GM12873 (cell line): Measurements from ENCODE around the gene MYH14.

Experiments
- CTCF ChIP-seq: IDR thresholded peaks from 2 replicates; pipeline ENCODE4 v1.5.1; 2012; ENCODE audit warnings: low read depth, mild to moderate bottlenecking, moderate library complexity, low read length, control low read depth; ENCODE audit not compliant: insufficient read depth; ENCODE audit errors: missing control alignments

The MYH14 gene

DNA sequence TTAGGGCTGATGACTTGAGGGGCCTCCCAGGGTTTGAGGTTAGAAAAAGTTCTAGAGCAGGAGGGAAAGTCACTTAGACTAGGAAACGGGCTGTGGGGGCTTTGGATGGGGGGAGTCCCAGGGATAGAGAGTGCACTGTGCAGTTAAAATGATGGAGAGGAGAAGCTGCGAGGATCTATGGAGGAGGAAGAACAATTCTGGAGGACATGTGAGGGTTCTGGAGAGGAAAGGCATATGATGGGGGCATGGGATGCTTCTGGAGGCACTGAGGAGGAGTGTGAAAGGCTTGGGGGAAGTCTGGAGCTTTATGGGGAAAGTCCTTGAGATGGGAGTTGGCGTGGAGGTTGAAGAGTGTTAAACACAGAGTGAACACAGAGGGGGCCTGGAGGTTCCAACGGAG, 123.6 kb downstream of the MYH14 start:
- no peak for TF ChIP-seq CTCF

DNA sequence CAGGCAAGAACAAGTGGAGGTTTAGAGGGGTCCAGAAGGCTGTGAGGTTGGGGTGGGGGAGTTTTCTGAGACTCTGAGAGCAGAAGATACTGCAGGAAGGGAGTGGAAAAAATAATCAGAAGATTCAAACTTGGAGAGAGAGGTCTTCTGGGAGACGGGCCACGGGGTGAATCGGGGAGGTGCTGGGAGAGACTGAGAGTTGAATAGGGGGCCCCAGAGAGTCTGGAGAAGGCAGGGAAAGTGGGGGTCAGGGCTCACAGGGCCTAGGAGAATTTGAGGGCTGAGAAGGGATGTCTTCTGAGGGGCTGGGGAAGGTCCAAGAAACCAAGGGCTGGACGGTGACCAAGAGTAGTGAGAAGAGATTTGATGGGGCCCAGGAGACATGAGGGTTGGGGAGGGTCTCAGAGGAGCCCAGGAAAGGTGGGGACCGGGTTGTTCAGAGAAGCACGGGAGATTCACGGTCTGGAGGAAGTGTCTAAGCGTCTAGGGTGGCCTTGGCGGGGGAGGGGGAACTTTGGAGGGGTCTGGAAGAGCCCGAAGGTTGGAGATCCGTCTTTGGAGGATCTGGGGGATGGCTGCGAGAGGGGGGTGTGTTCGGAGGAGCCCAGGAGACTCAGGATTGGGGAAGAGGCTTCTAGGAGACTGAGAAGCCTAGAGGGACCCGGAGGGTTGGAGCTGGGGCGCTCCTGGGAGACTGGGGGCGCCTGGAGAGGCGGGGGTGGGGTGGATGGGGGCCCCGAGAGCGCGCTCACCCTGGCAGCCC, 124.2 kb downstream of the MYH14 start:
- no peak for TF ChIP-seq CTCF

- TF ChIP-seq CTCF, result peak; percentile 20
Measured at GRCh38 chr19:50328224-50328872, 124.9 kb downstream of the MYH14 start.

GRCh38 chr19:50328873-50329145, 125.4 kb downstream of the MYH14 start:
- no peak for TF ChIP-seq CTCF

DNA sequence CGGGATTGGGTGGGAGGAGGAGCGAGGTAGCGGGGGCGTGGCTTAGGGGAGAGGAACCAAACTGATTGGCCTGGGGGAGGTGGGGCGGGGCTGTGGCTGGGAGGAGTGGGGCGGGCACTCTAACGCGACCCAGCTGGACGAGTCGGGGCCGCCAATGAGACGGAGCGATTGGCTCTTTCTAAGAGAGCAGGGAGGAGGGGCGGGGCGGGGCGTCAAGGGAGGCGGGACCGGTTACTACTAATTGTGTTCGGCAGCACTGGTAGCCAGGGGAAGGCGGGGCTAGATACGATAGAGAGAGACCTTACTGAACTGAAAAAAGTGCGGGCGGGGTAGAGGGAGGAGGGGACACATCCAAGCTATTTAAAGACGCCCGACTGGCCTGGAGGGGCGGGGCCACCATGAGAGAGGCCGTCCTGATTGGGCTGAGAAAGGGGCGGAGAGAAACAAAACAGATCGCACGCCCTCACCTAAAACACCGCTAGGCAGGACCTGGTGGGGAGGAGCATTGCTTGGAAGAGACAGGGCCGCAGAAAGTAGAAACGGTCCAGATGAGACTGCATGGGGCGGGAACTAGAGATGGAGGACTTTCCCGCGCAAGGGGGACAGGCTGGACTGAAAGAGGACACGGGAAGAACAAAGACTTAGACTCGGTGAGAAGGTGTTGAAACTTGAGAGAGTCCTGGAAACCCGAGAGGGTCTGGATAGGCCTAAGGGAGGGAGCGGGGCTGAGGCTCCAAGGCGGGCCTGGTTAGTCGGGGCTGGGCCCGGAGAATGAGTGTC, 125.9 kb downstream of the MYH14 start, which contains the start of gene KCNC3:
Gene KCNC3 (minus strand): TSS at position 232 of the 780 bp plus-strand sequence. CDS start 295 bp downstream, outside the sequence.
- TF ChIP-seq CTCF, result no peak

DNA sequence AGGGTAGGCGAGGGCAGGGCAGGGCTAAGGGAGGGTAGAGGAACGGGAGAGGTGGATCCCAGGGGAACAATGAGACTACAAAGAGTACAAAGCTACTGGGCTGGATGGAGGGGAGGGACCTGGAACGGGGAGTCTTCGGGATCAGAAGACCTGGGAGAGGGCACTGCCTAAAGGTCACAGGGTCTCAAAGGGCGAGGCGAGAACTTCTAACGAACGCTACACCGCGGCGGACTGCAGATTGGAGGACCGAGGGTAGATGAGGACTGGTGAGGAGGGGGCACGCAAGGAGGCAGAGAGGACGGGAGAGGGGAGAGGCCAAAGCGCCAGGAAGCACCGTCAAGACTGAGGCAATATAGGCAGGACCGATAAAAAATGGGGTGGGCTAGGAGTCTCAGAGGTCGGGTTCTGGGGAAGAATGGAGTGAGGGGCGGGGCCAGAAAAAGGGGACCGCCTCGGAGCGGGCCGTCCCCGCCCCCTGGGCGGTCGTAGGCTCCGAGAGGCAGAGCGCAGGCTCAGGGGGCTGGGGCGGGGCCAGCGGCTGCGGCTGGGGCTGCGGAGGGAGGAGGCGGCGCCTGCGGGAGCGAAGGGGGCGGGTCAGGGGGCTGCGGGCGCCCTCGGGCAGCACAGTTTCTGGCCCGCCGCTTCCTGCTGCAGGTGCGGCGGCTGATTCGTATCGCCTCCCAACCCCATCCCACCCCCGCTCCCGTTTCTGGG, 127.1 kb downstream of the MYH14 start:
- no peak for TF ChIP-seq CTCF
